ENCODE measurements around the gene ACSF3. TPM values are rescaled to one million over a fixed set of nuclear protein-coding genes. Genes with fewer than 3 reads are reported as not detected.

Gene ACSF3
- total RNA-seq, 1 experiment from 2014 or later, result 74.5 TPM

DNA sequence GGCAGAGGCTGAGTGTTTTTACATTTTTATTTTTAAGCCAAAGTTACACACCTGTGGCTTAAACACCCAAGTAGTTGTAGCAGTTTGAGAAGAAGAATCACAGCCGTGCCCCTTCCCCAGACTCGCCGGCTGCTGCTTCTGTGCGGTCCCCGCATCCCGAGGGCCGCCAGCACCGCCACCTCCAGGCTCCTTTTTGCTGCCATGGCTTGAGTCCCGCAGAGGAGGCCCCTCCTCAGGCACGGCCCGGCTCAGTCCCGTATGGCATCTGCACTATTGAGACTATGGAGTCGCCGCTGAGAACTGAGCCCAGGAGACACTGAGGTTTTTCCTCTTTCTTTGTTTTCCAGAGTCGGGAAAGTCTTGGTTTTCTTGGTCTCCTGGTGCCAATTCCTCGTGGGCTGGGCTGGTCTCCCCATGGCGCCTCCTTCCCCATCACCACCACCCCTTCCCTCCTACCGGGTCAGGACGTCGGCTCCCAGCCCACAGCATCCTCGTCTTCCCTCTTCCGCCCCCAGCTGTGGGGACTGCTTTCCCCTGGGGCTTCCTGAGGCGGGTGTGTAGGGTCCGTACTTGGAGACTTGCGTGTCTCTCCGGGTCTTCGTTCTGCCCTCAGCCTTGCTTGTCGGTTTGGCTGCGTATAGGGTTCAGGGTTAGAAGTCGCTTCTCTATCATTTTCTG, 45.3 kb downstream of the ACSF3 start:
- H3K9ac ChIP-seq (ENCODE audit: low read length), result no peak overlapping the region
- no peaks in the 10 kb centered on the region for H3K79me2 ChIP-seq (ENCODE audit: insufficient read depth, low read length)
- intact Hi-C loops (cut with micrococcal nuclease), result no loop called here
- no peaks in the 10 kb centered on the region for H3K27me3 ChIP-seq (ENCODE audit: insufficient read depth, low read length)
- H4K20me1 ChIP-seq (ENCODE audit: insufficient read depth), result no peaks in the 10 kb centered on the region
- no TSS peak for BruUV-seq (replicated peaks)
- no peak overlapping the region for H3K4me2 ChIP-seq (ENCODE audit: low read length)
- H3K9me3 ChIP-seq (ENCODE audit: control insufficient read depth in 1 of 2, insufficient read depth in 1 of 2, low read depth in 1 of 2, low read length in 2 of 2), result no peaks in the 10 kb centered on the region
- no peak overlapping the region for H3K4me3 ChIP-seq (replicated peaks in 1 of 2; ENCODE audit: low read depth in 1 of 2, low read length in 2 of 2)
- no peak overlapping the region for H3K27ac ChIP-seq (ENCODE audit: low read depth, low read length)
- H3K9me2 ChIP-seq (ENCODE audit: insufficient read depth), result no peaks in the 10 kb centered on the region
- no peaks in the 10 kb centered on the region for H3K4me1 ChIP-seq (ENCODE audit: control insufficient read depth in 1 of 2, insufficient read depth in 2 of 2, low read length in 2 of 2)
- ATAC-seq, result no peak
- no peak for DNase-seq (ENCODE audit: low read depth, low spot score)
- H3K36me3 ChIP-seq (ENCODE audit: control insufficient read depth in 1 of 2, insufficient read depth in 2 of 2, low read length in 2 of 2), result peaks cover 12 to 16% of the 10 kb centered on the region in 2 experiments
- TF ChIP-seq POLR2AphosphoS5 (IDR thresholded peaks at IDR 0.05; ENCODE audit: low read depth, low read length), result no peak
- TF ChIP-seq, protein P1, sequence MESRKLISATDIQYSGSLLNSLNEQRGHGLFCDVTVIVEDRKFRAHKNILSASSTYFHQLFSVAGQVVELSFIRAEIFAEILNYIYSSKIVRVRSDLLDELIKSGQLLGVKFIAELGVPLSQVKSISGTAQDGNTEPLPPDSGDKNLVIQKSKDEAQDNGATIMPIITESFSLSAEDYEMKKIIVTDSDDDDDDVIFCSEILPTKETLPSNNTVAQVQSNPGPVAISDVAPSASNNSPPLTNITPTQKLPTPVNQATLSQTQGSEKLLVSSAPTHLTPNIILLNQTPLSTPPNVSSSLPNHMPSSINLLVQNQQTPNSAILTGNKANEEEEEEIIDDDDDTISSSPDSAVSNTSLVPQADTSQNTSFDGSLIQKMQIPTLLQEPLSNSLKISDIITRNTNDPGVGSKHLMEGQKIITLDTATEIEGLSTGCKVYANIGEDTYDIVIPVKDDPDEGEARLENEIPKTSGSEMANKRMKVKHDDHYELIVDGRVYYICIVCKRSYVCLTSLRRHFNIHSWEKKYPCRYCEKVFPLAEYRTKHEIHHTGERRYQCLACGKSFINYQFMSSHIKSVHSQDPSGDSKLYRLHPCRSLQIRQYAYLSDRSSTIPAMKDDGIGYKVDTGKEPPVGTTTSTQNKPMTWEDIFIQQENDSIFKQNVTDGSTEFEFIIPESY (IDR thresholded peaks at IDR 0.05; ENCODE audit: extremely low read depth, insufficient replicate concordance, low read length), result no peak
- TF ChIP-seq EZH2 (IDR thresholded peaks at IDR 0.05), result no peak
- TF ChIP-seq, protein P2, sequence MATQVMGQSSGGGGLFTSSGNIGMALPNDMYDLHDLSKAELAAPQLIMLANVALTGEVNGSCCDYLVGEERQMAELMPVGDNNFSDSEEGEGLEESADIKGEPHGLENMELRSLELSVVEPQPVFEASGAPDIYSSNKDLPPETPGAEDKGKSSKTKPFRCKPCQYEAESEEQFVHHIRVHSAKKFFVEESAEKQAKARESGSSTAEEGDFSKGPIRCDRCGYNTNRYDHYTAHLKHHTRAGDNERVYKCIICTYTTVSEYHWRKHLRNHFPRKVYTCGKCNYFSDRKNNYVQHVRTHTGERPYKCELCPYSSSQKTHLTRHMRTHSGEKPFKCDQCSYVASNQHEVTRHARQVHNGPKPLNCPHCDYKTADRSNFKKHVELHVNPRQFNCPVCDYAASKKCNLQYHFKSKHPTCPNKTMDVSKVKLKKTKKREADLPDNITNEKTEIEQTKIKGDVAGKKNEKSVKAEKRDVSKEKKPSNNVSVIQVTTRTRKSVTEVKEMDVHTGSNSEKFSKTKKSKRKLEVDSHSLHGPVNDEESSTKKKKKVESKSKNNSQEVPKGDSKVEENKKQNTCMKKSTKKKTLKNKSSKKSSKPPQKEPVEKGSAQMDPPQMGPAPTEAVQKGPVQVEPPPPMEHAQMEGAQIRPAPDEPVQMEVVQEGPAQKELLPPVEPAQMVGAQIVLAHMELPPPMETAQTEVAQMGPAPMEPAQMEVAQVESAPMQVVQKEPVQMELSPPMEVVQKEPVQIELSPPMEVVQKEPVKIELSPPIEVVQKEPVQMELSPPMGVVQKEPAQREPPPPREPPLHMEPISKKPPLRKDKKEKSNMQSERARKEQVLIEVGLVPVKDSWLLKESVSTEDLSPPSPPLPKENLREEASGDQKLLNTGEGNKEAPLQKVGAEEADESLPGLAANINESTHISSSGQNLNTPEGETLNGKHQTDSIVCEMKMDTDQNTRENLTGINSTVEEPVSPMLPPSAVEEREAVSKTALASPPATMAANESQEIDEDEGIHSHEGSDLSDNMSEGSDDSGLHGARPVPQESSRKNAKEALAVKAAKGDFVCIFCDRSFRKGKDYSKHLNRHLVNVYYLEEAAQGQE (IDR thresholded peaks at IDR 0.05; ENCODE audit: low read depth), result no peak
- TF ChIP-seq FOSL1 (IDR thresholded peaks at IDR 0.05; ENCODE audit: low read depth), result no peak
- no peak for TF ChIP-seq EGR1 (IDR thresholded peaks at IDR 0.05; ENCODE audit: low read depth)
- TF ChIP-seq, protein P3, sequence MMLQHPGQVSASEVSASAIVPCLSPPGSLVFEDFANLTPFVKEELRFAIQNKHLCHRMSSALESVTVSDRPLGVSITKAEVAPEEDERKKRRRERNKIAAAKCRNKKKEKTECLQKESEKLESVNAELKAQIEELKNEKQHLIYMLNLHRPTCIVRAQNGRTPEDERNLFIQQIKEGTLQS (IDR thresholded peaks at IDR 0.05), result no peak
- CTCF ChIA-PET, result no interaction called here
- no peak overlapping the region for H2AFZ ChIP-seq (ENCODE audit: low read depth, low read length, poor library complexity, severe bottlenecking)
- RAD21 ChIA-PET (ENCODE audit: low non-redundant PET in 1 of 2, low total read pairs in 2 of 2, uncharacterized antibody in 2 of 2, unreplicated experiment in 2 of 2), result no interaction called here
- POLR2A ChIA-PET, result no interaction called here
